HG03196 (cell line): Measurements from ENCODE around the gene AURKB.
A peak's percentile ranks its signal among the peaks of the same experiment; 100 is the strongest.
"Not testable (repeated sequence)": the region's sequence is repeated elsewhere in the genome, so short reads cannot be mapped to it uniquely, and the experiment has no call there.

ENCODE experiments used
- ATAC-seq: cut with Tn5 transposase; IDR thresholded peaks from one replicate; pipeline ENCODE4 v1.9.1; 2021; ENCODE audit not compliant: unreplicated experiment

Gene AURKB

GRCh38 chr17:8189041-8189710, 21.2 kb downstream of the AURKB start:
- ATAC-seq, result peak; percentile 0

GRCh38 chr17:8188263-8188839, 22.0 kb downstream of the AURKB start:
- ATAC-seq, result no peak

GRCh38 chr17:8187517-8188262, 22.7 kb downstream of the AURKB start:
- ATAC-seq, result peak; percentile 10

- peak; percentile 34 for ATAC-seq
Observed at GRCh38 chr17:8186787-8187516, 23.4 kb downstream of the AURKB start.

GRCh38 chr17:8186446-8186786, 24.0 kb downstream of the AURKB start:
- ATAC-seq, result peak; percentile 1

- ATAC-seq, result peak; percentile 34
Observed at GRCh38 chr17:8185582-8186445, 24.6 kb downstream of the AURKB start.

- no peak for ATAC-seq
Observed at GRCh38 chr17:8176998-8177731, 33.2 kb downstream of the AURKB start.

GRCh38 chr17:8176197-8176940, 34.0 kb downstream of the AURKB start, which contains the start of gene TMEM107:
Gene TMEM107 (minus strand): TSS chr17:8176380. CDS start chr17:8176286, 94 bp downstream.
- ATAC-seq, result no peak

GRCh38 chr17:8175795-8176196, 34.6 kb downstream of the AURKB start:
- no peak for ATAC-seq

- ATAC-seq, result no peak
Observed at GRCh38 chr17:8173871-8174322, 36.5 kb downstream of the AURKB start.

- ATAC-seq, result peak; percentile 76
Observed at GRCh38 chr17:8173056-8173870, 37.1 kb downstream of the AURKB start.

GRCh38 chr17:8170186-8170585, 40.2 kb downstream of the AURKB start:
- ATAC-seq, result not testable (repeated sequence)

GRCh38 chr17:8167526-8167925, 42.8 kb downstream of the AURKB start:
- no peak for ATAC-seq

- no peak for ATAC-seq
Observed at GRCh38 chr17:8166731-8167130, 43.6 kb downstream of the AURKB start.

- no peak for ATAC-seq
Observed at GRCh38 chr17:8164815-8165131, 45.6 kb downstream of the AURKB start.

- ATAC-seq, result no peak
Observed at GRCh38 chr17:8163978-8164814, 46.2 kb downstream of the AURKB start.
